ENCODE results near the gene NPFFR1.

DNA sequence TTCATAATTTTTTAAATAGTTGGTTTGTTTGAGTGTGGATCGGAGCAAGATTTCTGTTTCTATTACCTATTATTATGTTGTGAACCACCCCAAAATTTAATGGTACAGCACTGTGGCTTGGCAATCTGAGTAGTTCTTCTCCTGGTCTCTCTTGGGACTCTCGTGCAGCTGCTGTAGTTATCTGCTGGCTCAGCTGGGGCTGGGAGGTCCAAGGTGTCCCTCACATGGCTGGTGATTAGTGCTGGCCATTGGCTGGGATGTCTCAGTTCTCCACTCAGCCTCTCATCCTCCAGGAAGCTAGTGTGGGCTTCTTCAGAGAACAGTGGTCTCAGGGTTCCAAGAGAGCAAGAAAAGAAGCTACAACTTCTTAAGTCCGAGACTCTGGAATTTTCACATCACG lies 15.4 kb downstream of the NPFFR1 start:
- TF ChIP-seq, protein P1, sequence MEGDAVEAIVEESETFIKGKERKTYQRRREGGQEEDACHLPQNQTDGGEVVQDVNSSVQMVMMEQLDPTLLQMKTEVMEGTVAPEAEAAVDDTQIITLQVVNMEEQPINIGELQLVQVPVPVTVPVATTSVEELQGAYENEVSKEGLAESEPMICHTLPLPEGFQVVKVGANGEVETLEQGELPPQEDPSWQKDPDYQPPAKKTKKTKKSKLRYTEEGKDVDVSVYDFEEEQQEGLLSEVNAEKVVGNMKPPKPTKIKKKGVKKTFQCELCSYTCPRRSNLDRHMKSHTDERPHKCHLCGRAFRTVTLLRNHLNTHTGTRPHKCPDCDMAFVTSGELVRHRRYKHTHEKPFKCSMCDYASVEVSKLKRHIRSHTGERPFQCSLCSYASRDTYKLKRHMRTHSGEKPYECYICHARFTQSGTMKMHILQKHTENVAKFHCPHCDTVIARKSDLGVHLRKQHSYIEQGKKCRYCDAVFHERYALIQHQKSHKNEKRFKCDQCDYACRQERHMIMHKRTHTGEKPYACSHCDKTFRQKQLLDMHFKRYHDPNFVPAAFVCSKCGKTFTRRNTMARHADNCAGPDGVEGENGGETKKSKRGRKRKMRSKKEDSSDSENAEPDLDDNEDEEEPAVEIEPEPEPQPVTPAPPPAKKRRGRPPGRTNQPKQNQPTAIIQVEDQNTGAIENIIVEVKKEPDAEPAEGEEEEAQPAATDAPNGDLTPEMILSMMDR (IDR thresholded peaks at IDR 0.05), result no peak
- TF ChIP-seq POLR2AphosphoS5 (IDR thresholded peaks at IDR 0.05; ENCODE audit: low read depth, low read length) (no peak), SIN3A (IDR thresholded peaks at IDR 0.05; ENCODE audit: borderline replicate concordance, insufficient read depth, low read depth, low read length) (no peak)
- TF ChIP-seq, protein P2, sequence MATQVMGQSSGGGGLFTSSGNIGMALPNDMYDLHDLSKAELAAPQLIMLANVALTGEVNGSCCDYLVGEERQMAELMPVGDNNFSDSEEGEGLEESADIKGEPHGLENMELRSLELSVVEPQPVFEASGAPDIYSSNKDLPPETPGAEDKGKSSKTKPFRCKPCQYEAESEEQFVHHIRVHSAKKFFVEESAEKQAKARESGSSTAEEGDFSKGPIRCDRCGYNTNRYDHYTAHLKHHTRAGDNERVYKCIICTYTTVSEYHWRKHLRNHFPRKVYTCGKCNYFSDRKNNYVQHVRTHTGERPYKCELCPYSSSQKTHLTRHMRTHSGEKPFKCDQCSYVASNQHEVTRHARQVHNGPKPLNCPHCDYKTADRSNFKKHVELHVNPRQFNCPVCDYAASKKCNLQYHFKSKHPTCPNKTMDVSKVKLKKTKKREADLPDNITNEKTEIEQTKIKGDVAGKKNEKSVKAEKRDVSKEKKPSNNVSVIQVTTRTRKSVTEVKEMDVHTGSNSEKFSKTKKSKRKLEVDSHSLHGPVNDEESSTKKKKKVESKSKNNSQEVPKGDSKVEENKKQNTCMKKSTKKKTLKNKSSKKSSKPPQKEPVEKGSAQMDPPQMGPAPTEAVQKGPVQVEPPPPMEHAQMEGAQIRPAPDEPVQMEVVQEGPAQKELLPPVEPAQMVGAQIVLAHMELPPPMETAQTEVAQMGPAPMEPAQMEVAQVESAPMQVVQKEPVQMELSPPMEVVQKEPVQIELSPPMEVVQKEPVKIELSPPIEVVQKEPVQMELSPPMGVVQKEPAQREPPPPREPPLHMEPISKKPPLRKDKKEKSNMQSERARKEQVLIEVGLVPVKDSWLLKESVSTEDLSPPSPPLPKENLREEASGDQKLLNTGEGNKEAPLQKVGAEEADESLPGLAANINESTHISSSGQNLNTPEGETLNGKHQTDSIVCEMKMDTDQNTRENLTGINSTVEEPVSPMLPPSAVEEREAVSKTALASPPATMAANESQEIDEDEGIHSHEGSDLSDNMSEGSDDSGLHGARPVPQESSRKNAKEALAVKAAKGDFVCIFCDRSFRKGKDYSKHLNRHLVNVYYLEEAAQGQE (IDR thresholded peaks at IDR 0.05; ENCODE audit: insufficient read depth in 1 of 2, low read depth in 2 of 2, low read length in 1 of 2), result no peak

Measured in Panc1 (cell line).